ENCODE measurements around the gene TPI1. TPM values are rescaled to one million over a fixed set of nuclear protein-coding genes. Genes with fewer than 3 reads are reported as not detected.

Gene TPI1
- total and polyA plus RNA-seq, 2 experiments from 2014 or later = 571 to 891 TPM

GRCh38 chr12:6909421-6910145, 42.3 kb downstream of the TPI1 start:
- H3K79me2 ChIP-seq = no peaks in the 10 kb centered on the region
- no peak overlapping the region for H2AFZ ChIP-seq
- no peaks in the 10 kb centered on the region for H3K36me3 ChIP-seq (replicated peaks; ENCODE audit: insufficient read depth, low read depth)
- no peaks in the 10 kb centered on the region for H3K9me2 ChIP-seq (replicated peaks; ENCODE audit: insufficient read depth)
- H4K20me1 ChIP-seq (ENCODE audit: insufficient read depth, poor library complexity, severe bottlenecking) = no peaks in the 10 kb centered on the region
- WGBS (ENCODE audit: low lambda C conversion rate, missing lambda C conversion rate) = 91% methylated on average over 4 of the region's 4 CpGs
- H3K27me3 ChIP-seq = peaks cover 12% of the 10 kb centered on the region
- H3K9me3 ChIP-seq (ENCODE audit: low read depth) = no peaks in the 10 kb centered on the region
- H3K27ac ChIP-seq = no peak overlapping the region
- H3K4me2 ChIP-seq = no peak overlapping the region
- no peak overlapping the region for H3K4me3 ChIP-seq
- H3K4me1 ChIP-seq (ENCODE audit: insufficient read depth) = peaks cover 7% of the 10 kb centered on the region
- TF ChIP-seq CTCF (IDR thresholded peaks at IDR 0.05; ENCODE audit: poor library complexity) = no peak
- no peak for TF ChIP-seq EZH2 (IDR thresholded peaks at IDR 0.05; ENCODE audit: borderline replicate concordance)
- no peak for TF ChIP-seq EZH2phosphoT487 (IDR thresholded peaks at IDR 0.05; ENCODE audit: low read depth, severe bottlenecking, unreplicated experiment)
- no peak for DNase-seq (ENCODE audit: low spot score)

DNA sequence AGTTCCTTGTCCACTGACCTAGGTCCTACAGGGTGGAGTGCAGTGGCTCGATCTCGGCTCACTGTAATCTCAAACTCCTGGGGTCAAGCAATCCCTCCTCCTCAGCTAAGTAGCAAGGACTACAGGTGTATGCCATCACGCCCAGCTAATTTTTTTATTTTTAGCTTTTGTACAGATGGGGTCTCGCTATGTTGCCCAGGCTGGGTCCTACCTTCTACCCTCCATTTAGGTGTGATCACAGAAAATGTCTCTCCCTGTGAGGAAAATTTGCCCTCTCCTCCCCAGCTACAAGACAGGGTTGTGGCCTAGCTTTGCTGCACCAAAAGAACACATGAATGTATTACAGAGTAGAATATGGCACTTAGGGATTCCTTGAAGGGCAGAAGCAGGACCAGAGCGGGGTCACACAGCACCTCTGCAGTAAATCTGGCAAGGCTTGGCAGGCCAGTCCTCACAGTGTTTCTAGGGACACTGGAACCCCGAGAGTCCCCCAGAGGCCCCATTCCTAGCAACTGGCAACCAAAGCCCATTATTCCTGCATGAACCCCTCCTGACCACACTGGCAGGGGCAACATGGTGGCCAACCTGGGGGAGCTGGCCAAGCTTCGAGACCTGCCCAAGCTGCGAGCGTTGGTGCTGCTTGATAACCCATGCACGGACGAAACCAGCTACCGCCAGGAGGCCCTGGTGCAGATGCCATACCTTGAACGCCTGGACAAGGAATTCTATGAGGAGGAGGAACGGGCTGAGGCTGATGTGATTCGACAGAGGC, 45.0 kb downstream of the TPI1 start:
- Histone ChIP-seq H3K4me3 (no peak overlapping the region), H3K79me2 (no peaks in the 10 kb centered on the region), H3K27ac (no peak overlapping the region), H2AFZ (no peak overlapping the region), H3K27me3 (peaks cover 16% of the 10 kb centered on the region), H4K20me1 (ENCODE audit: insufficient read depth, poor library complexity, severe bottlenecking) (no peaks in the 10 kb centered on the region), H3K36me3 (replicated peaks; ENCODE audit: insufficient read depth, low read depth) (no peaks in the 10 kb centered on the region), H3K9me3 (ENCODE audit: low read depth) (no peaks in the 10 kb centered on the region), H3K4me2 (no peak overlapping the region), H3K9me2 (replicated peaks; ENCODE audit: insufficient read depth) (no peaks in the 10 kb centered on the region), H3K4me1 (ENCODE audit: insufficient read depth) (peaks cover 11% of the 10 kb centered on the region)
- no peak for DNase-seq (ENCODE audit: low spot score)
- 92% methylated on average over 15 of the region's 15 CpGs for WGBS (ENCODE audit: low lambda C conversion rate, missing lambda C conversion rate)
- TF ChIP-seq CTCF (IDR thresholded peaks at IDR 0.05; ENCODE audit: poor library complexity) = no peak
- TF ChIP-seq EZH2 (IDR thresholded peaks at IDR 0.05; ENCODE audit: borderline replicate concordance) = no peak
- no peak for TF ChIP-seq EZH2phosphoT487 (IDR thresholded peaks at IDR 0.05; ENCODE audit: low read depth, severe bottlenecking, unreplicated experiment)

DNA sequence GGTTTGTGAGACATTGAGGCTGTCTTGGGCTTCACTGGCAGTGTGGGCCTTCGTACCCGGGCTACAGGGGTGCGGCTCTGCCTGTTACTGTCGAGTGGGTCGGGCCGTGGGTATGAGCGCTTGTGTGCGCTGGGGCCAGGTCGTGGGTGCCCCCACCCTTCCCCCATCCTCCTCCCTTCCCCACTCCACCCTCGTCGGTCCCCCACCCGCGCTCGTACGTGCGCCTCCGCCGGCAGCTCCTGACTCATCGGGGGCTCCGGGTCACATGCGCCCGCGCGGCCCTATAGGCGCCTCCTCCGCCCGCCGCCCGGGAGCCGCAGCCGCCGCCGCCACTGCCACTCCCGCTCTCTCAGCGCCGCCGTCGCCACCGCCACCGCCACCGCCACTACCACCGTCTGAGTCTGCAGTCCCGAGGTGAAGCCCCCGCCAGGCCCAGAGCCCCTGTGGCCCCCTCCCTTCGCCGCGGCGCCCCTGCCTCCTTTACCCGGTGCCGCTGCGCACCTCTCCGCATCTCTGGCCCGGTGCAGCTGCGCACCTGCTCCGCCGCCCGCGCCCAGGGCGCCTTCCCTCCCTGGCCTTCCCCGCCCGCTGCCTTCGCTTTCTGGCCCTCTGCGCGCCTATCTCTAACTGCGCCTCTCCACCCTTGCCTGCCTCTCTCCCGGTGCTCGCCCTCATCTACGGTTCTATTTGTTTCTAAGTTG, 47.1 kb downstream of the TPI1 start, which contains the start of gene ENO2:
ENO2 (plus strand) TSS at position 335 of the 701 bp plus-strand sequence. CDS start 1,253 bp downstream, outside the sequence.
- no peaks in the 10 kb centered on the region for H3K9me3 ChIP-seq (ENCODE audit: low read depth)
- H3K4me2 ChIP-seq = peak within 1 kb of the TSS; percentile 99
- TF ChIP-seq EZH2phosphoT487 (IDR thresholded peaks at IDR 0.05; ENCODE audit: low read depth, severe bottlenecking, unreplicated experiment) = no peak
- TF ChIP-seq EZH2 (IDR thresholded peaks at IDR 0.05; ENCODE audit: borderline replicate concordance) = no peak
- no peak for TF ChIP-seq CTCF (IDR thresholded peaks at IDR 0.05; ENCODE audit: poor library complexity)
- peak within 1 kb of the TSS; percentile 96 for H2AFZ ChIP-seq
- WGBS (ENCODE audit: low lambda C conversion rate, missing lambda C conversion rate) = 3% methylated on average over 20 of the region's 68 CpGs
- DNase-seq (ENCODE audit: low spot score) = peak; percentile 86
- H3K4me1 ChIP-seq (ENCODE audit: insufficient read depth) = peaks cover 11% of the 10 kb centered on the region
- H4K20me1 ChIP-seq (ENCODE audit: insufficient read depth, poor library complexity, severe bottlenecking) = no peaks in the 10 kb centered on the region
- peak within 1 kb of the TSS; percentile 48 for H3K27ac ChIP-seq
- H3K9me2 ChIP-seq (replicated peaks; ENCODE audit: insufficient read depth) = no peaks in the 10 kb centered on the region
- peak within 1 kb of the TSS; percentile 52 for H3K4me3 ChIP-seq
- H3K36me3 ChIP-seq (replicated peaks; ENCODE audit: insufficient read depth, low read depth) = no peaks in the 10 kb centered on the region
- peaks cover 16% of the 10 kb centered on the region for H3K27me3 ChIP-seq
- no peaks in the 10 kb centered on the region for H3K79me2 ChIP-seq

Data from hepatocyte (in vitro differentiated cells).